ENCODE measurements around the gene FOXA1.

GRCh38 chr14:37618498-37619028 is 23.5 kb upstream of the FOXA1 start:
- no peak for TF ChIP-seq CTCF (tag by site-specific recombination; IDR thresholded peaks at IDR 0.05)
- TF ChIP-seq PRDM4 (tag by site-specific recombination; IDR thresholded peaks at IDR 0.05): no peak
- no peak for TF ChIP-seq ZNF350 (tag by site-specific recombination; IDR thresholded peaks at IDR 0.05)
- no peak for TF ChIP-seq ZBTB8A (tag by site-specific recombination; IDR thresholded peaks at IDR 0.05)
- no peak for TF ChIP-seq ZNF785 (tag by site-specific recombination; IDR thresholded peaks at IDR 0.05)
- TF ChIP-seq HOXC10 (CRISPR knock-in tag; IDR thresholded peaks at IDR 0.05): no peak
- TF ChIP-seq ZNF555 (tag by site-specific recombination; conservative IDR thresholded peaks at IDR 0.05): no peak
- TF ChIP-seq ZNF791 (tag by site-specific recombination; IDR thresholded peaks at IDR 0.05): no peak
- no peak for TF ChIP-seq AEBP2 (tag by site-specific recombination; IDR thresholded peaks at IDR 0.05; ENCODE audit: borderline replicate concordance)
- TF ChIP-seq KLF16 (tag by site-specific recombination; IDR thresholded peaks at IDR 0.05): no peak
- TF ChIP-seq ZNF37A (tag by site-specific recombination; IDR thresholded peaks at IDR 0.05): no peak
- no peak for TF ChIP-seq ZNF394 (tag by site-specific recombination; IDR thresholded peaks at IDR 0.05; ENCODE audit: borderline replicate concordance)
- TF ChIP-seq ZNF24 (tag by site-specific recombination; IDR thresholded peaks at IDR 0.05): no peak
